ENCODE measurements around the gene TYMP.
A peak's percentile ranks its signal among the peaks of the same experiment; 100 is the strongest.
"Not testable (repeated sequence)": the region's sequence is repeated elsewhere in the genome, so short reads cannot be mapped to it uniquely, and the experiment has no call there.

Gene TYMP

GRCh38 chr22:50523806-50524675 is 5.8 kb downstream of the TYMP start:
- DNase-seq: no peak

GRCh38 chr22:50523458-50523805 is 6.4 kb downstream of the TYMP start:
- DNase-seq: no peak

GRCh38 chr22:50522806-50523438 is 6.9 kb downstream of the TYMP start:
- DNase-seq: no peak

GRCh38 chr22:50522208-50522805 is 7.5 kb downstream of the TYMP start:
- DNase-seq: no peak

- DNase-seq: no peak
Observed at GRCh38 chr22:50521710-50522109, 8.1 kb downstream of the TYMP start.

GRCh38 chr22:50520826-50521453 is 8.9 kb downstream of the TYMP start:
- DNase-seq: no peak

GRCh38 chr22:50520184-50520583 is 9.6 kb downstream of the TYMP start:
- DNase-seq: not testable (repeated sequence)

- no peak for DNase-seq
Observed at GRCh38 chr22:50519151-50519550, 10.7 kb downstream of the TYMP start.

GRCh38 chr22:50518606-50519005 is 11.2 kb downstream of the TYMP start:
- DNase-seq: no peak

- DNase-seq: no peak
Observed at GRCh38 chr22:50517495-50518260, 12.1 kb downstream of the TYMP start.

GRCh38 chr22:50516891-50517290 is 12.9 kb downstream of the TYMP start:
- no peak for DNase-seq

GRCh38 chr22:50516068-50516467 is 13.7 kb downstream of the TYMP start:
- DNase-seq: no peak

- no peak for DNase-seq
Observed at GRCh38 chr22:50513175-50513574, 16.6 kb downstream of the TYMP start.

- no peak for DNase-seq
Observed at GRCh38 chr22:50508897-50509296, 20.9 kb downstream of the TYMP start.

GRCh38 chr22:50507991-50508884 is 21.6 kb downstream of the TYMP start, which contains the start of gene NCAPH2:
Gene NCAPH2, plus strand, starts transcription at chr22:50508224. Its CDS starts 114 bp downstream, at chr22:50508338.
- DNase-seq: peak; percentile 94

- DNase-seq: peak; percentile 59
Observed at GRCh38 chr22:50507421-50507990, 22.3 kb downstream of the TYMP start, which contains the start of gene LMF2. Gene LMF2, minus strand, starts transcription at chr22:50507702. Its CDS starts 27 bp downstream, at chr22:50507675.

GRCh38 chr22:50506611-50507420 is 23.0 kb downstream of the TYMP start:
- DNase-seq: peak; percentile 28

GRCh38 chr22:50505776-50506610 is 23.8 kb downstream of the TYMP start:
- DNase-seq: peak; percentile 41

GRCh38 chr22:50505276-50505775 is 24.5 kb downstream of the TYMP start:
- DNase-seq: no peak
